ENCODE data around the gene CDH4.

- TF ChIP-seq CTCF (IDR thresholded peaks at IDR 0.05) = no peak
- TF ChIP-seq POLR2A (IDR thresholded peaks at IDR 0.05) = no peak
These were observed 687.0 kb downstream of the CDH4 start for GRCh38 chr20:61938839-61939690.
